AG04450 (cell line): ENCODE measurements around the gene ACTR3C. TPM values are rescaled to one million over a fixed set of nuclear protein-coding genes. Genes with fewer than 3 reads are reported as not detected.
A peak's percentile ranks its signal among the peaks of the same experiment; 100 is the strongest.
"Not testable (repeated sequence)": the region's sequence is repeated elsewhere in the genome, so short reads cannot be mapped to it uniquely, and the experiment has no call there.

Source experiments
- CTCF ChIA-PET: fragments of 300-600, 350-600 bp; formaldehyde crosslinking; extraction: SDS; loops from one replicate; lab custom pipeline; 2022; ENCODE audit warnings: antibody characterized with exemption, inconsistent platforms; lab: Charles Lee
- POLR2A ChIA-PET: fragments of 350-600 bp; formaldehyde crosslinking; extraction: SDS; loops from one replicate; lab custom pipeline; 2021; ENCODE audit warnings: antibody characterized with exemption, inconsistent platforms; lab: Yijun Ruan, JAX
- DNase-seq: peaks from one replicate; pipeline ENCODE4 v3.0.0-alpha.2; 2011; ENCODE audit warnings: low read depth, low spot score
- H3K27ac ChIP-seq: one replicate; pipeline ENCODE4 v1.5.1; 2012; ENCODE audit warnings: low read depth, low read length, control low read depth
- H3K27me3 ChIP-seq: one replicate; pipeline ENCODE4 v1.6.0; 2012; ENCODE audit warnings: low read length; ENCODE audit not compliant: control insufficient read depth, insufficient read depth
- H3K4me3 ChIP-seq: 2 replicates; pipeline ENCODE4 v1.5.1; 2011; ENCODE audit warnings: mild to moderate bottlenecking, low read depth, low read length, control low read depth
- H3K9me3 ChIP-seq: 2 replicates; pipeline ENCODE4 v1.5.1; 2012; ENCODE audit warnings: low read length; ENCODE audit not compliant: control insufficient read depth, insufficient read depth
- polyA plus RNA-seq: library from polyadenylated mRNA; depleted of rRNA; stranded (reverse); fragments of >200 nt; gene quantifications from 2 replicates; pipeline ENCODE4 v1.2.3, GENCODE V29; 2011
- TF ChIP-seq, protein P1 (sequence below): IDR thresholded peaks from 2 replicates; pipeline ENCODE4 v1.5.1; 2011; ENCODE audit warnings: low read depth, low read length, control low read depth, inconsistent platforms

ACTR3C gene
- polyA plus RNA-seq, 1 experiment, result 0.31 TPM

DNA sequence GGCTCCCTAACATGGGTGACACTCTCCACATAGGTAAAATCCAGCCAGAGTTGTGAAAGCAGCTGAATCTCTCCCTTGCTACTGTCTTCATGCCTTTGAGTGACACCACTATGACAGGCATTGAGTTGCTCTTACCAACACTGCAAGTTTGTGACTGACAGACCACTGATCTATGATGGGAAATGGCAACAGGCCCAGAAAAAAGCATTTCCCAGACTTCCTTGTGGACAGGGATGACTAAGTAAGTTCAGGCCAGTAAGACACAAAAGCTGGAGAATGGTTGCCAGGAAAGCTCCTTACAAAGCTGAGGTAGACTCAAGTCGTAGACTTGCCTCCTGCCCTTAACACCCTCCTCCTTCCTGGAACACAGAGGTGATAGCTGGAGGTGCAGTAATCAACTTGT, 20.4 kb downstream of the ACTR3C start:
- H3K27ac ChIP-seq, H3K27me3 ChIP-seq, H3K4me3 ChIP-seq, H3K9me3 ChIP-seq, POLR2A ChIA-PET, CTCF ChIA-PET, DNase-seq: not testable (repeated sequence)

DNA sequence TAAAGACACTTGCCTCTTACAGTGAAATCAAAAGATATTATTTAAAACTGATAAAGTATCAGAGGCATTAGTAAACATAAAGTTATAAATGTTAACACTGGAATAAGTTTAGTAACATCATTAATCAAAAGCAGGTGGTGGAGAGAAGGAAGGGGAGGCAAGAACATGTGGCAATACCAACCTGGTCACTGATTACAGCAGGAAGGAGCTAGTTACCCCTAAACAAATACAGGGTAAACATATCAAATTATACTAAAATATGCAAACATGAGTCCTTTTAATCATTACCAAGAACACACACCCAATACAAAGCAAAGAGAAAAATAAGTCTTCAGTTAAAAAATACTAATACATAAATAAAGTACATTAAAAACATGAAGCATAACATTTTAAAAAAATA, 25.4 kb downstream of the ACTR3C start:
- H3K4me3 ChIP-seq, H3K27ac ChIP-seq, POLR2A ChIA-PET, H3K27me3 ChIP-seq, DNase-seq, H3K9me3 ChIP-seq, CTCF ChIA-PET: not testable (repeated sequence)

DNA sequence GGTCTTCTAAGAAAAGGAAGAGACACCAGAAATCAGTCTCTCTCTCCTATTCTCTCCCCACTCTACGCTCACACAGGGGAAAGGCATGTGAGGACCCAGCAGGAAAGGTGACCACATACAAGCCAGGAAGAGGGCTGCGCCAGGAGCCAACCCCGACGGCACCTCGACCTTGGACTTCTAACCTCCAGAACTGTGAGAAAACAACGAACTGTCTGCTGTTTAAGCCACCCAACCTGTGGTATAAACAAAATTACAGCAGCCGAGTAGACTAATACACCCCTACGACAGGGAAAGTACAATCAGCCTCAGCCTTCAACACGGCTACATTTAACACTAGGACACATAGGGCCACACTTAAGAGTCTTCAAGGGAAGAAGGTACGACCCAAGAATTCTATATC, 26.5 kb downstream of the ACTR3C start:
- H3K27me3 ChIP-seq, CTCF ChIA-PET, H3K4me3 ChIP-seq, DNase-seq, H3K27ac ChIP-seq, POLR2A ChIA-PET, H3K9me3 ChIP-seq: not testable (repeated sequence)

DNA sequence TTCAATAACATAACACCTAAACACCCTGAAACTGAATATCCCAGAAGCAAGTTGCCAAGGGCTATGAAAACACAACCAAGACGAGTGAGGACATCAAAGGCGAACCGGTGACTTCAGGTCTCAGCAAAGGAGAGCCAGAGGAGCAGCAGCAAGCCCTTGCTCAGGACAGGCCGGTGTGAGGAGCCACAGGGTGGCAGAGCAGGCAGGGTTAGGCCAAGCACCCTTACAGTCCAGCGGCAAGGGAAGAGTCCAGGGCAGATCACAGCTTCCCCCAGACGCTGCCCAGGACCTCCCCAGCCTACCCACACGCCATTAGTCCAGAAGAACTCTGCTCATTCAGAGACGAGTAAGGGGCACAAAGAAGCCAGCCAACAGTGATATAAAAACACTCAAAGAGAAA, 27.7 kb downstream of the ACTR3C start:
- DNase-seq, H3K9me3 ChIP-seq, POLR2A ChIA-PET, H3K27me3 ChIP-seq, H3K4me3 ChIP-seq, H3K27ac ChIP-seq, CTCF ChIA-PET: not testable (repeated sequence)

DNA sequence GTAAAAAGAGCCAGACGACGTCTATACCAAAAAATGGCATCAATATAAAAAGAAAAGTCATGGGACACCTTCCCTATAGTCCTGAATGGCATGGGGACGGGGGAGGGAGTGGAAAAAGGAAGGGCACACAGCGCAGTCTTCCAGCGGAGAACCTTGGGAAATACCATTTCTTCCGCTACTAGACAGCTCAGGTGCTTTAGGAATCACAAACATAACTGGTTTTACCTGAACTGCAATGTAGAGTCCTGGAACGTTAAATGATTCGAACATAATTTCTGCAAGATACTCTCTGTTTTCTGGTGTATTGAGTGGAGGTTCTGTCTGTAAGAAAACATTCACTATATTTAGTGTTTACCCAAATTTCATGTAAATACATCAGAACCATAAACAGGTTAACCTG, 28.3 kb downstream of the ACTR3C start:
- H3K27ac ChIP-seq, H3K9me3 ChIP-seq, POLR2A ChIA-PET, DNase-seq, H3K4me3 ChIP-seq, CTCF ChIA-PET, H3K27me3 ChIP-seq: not testable (repeated sequence)

DNA sequence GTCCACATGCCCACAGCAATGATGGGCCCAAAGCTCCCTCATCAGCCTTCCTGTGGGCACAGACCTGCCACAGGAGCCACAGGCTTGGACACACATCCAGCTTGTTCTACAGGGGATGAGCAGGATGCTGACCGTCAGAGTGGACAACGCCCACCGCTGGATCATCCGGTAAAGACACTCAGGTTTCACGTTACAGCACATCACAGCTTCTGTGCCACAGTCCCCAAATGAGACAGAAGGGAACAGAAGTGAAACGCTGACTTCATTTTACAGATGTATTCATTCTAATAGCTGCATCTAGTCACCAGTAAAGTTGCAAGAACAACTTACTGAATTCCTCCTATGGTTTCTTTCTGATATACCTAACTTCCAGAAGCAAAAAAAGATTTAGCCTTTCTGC, 33.0 kb downstream of the ACTR3C start:
- H3K4me3 ChIP-seq, POLR2A ChIA-PET: not testable (repeated sequence)

DNA sequence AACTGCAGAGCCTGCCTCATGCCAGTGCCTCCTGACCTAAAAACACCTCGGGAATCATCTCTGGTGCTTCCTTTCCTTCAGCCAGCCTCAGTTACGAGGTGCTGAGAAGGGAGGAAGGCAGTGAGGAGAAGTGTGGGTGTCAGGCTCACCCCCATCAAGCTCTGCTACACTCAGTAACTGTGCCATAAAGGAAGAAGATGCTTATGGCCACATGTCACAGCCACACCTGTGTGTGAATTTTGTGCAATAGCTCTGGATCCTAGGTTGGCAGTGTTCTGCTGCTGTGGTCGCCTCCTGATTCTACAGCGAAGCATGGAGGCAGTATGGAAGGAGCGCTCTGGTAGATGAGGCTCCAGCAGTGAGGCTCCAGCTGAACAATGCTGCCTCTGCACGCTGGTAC, 34.5 kb downstream of the ACTR3C start:
- POLR2A ChIA-PET, H3K27ac ChIP-seq, DNase-seq, H3K4me3 ChIP-seq, H3K9me3 ChIP-seq, H3K27me3 ChIP-seq: not testable (repeated sequence)
- CTCF ChIA-PET, result interaction anchor here (0.9 kb wide), 1 partner anchor 467 kb away, joined by 3 read pairs; no protein-coding TSS in a partner anchor

More for the DNA sequence above, 33.0 kb downstream of the ACTR3C start:
- H3K9me3 ChIP-seq, DNase-seq, H3K27ac ChIP-seq, H3K27me3 ChIP-seq, CTCF ChIA-PET: not testable (repeated sequence)

DNA sequence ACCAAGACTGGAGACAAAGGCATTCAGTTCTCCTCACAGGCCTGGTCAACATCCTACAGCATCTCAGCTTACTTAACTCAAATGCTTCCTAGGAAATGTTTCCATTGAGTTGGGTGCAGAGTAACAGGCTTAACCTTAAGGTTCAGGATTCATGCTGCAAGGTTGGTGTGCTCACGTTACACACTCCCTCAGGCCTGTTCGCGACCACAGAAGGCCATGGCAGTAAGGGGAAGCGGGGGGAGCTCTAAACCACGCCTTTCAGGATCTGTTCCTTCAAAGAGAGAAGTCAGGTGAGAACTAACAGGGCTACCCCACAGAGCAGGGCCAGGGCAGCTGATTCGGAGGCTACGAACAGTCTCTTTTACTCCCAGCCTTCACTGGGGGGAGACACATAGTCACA, 35.5 kb downstream of the ACTR3C start:
- DNase-seq, CTCF ChIA-PET, H3K9me3 ChIP-seq, H3K4me3 ChIP-seq, POLR2A ChIA-PET, H3K27ac ChIP-seq, H3K27me3 ChIP-seq: not testable (repeated sequence)

DNA sequence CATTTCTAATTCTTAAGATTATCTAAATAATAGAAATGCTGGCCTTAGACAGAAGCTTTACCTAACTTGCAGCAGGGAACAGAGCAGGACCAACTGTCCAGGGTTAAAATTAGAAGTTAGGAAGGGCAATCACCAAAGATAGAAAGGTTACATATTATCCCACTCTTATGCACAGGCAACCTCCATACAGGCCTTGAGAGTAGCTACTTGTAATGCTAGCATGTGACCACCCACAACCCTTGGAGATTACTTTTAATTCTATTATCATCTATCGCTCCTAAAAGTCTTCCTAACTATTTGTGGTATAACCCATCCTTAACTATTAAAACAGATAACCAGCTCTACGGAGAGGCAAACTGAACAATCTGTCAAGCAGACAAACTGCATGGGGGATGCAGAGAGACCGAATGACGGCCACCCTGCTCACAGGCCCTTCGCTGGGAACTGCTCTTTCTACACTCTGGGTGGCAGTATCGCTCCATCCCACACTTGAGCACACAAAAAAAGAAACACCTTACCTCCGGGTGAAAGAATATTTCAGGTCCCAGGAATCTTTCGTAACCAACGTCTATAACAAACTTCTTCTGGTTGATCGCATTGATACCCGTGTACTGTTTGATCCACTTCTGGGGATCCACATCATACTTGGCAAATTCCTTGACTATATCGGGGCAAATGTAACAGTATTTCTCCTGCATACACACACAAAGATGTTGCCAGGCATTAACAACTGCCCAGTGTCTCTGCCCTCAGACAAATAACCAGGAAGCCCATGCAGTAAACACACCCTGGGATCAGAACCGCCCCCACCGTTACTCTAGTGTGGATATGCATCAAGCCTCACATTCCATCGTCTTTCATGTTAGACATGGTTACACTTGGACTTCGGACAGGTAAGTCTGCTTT, 37.2 kb downstream of the ACTR3C start:
- CTCF ChIA-PET, result interaction anchor here (0.8 to 1.1 kb wide), 4 partner anchors 85 to 163 kb away, joined by 3 to 4 read pairs (median 3); no protein-coding TSS in a partner anchor

DNA sequence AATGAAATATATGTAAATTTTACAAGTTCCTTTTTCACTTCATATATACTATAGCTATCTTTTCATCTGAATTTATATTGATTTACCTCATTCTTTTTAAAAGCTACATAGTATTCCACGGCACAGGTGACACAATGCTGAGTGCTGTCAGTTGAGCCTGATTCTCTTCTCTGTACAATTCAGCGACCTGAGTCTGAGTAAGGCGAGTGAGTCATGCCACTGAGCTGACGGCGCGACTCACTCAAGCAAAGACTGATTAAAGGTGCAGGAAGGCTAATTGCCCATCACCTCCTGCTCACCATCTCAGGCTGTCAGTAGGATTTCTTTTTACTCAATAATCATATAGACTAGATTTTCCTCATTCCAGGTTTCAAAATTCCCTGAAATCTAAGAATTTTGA, 39.7 kb downstream of the ACTR3C start:
- H3K9me3 ChIP-seq, DNase-seq, H3K27ac ChIP-seq, H3K4me3 ChIP-seq, H3K27me3 ChIP-seq, POLR2A ChIA-PET, CTCF ChIA-PET: not testable (repeated sequence)

More for the DNA sequence above, 37.2 kb downstream of the ACTR3C start:
- H3K4me3 ChIP-seq, DNase-seq, H3K27ac ChIP-seq, H3K9me3 ChIP-seq, POLR2A ChIA-PET, H3K27me3 ChIP-seq: not testable (repeated sequence)
- TF ChIP-seq, protein P1, sequence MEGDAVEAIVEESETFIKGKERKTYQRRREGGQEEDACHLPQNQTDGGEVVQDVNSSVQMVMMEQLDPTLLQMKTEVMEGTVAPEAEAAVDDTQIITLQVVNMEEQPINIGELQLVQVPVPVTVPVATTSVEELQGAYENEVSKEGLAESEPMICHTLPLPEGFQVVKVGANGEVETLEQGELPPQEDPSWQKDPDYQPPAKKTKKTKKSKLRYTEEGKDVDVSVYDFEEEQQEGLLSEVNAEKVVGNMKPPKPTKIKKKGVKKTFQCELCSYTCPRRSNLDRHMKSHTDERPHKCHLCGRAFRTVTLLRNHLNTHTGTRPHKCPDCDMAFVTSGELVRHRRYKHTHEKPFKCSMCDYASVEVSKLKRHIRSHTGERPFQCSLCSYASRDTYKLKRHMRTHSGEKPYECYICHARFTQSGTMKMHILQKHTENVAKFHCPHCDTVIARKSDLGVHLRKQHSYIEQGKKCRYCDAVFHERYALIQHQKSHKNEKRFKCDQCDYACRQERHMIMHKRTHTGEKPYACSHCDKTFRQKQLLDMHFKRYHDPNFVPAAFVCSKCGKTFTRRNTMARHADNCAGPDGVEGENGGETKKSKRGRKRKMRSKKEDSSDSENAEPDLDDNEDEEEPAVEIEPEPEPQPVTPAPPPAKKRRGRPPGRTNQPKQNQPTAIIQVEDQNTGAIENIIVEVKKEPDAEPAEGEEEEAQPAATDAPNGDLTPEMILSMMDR, result peak; percentile 61

DNA sequence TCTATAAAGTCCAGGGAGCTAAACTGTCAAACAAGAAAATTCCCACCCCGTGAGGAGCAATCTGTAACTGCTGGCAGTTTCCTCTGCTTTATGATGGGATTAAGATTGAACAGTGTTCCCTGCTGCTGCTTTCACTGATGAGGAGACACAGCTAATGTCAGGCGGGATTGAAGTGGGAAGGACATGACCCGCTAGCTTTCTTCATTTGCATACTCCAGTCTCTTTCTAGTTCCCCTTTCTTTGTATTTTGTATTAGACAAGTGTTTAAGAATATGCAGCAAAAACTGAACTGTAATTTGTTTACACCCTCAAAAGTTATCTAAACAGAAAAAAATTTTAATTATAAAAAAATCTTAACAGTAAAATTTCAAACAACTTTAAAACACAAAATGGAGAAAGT, 40.2 kb downstream of the ACTR3C start:
- CTCF ChIA-PET, H3K27ac ChIP-seq, POLR2A ChIA-PET, H3K27me3 ChIP-seq, H3K9me3 ChIP-seq, H3K4me3 ChIP-seq, DNase-seq: not testable (repeated sequence)
